Bone marrow (tissue), 2 donors: Measurements from ENCODE around the gene OXT.
"Not testable (repeated sequence)": the region's sequence is repeated elsewhere in the genome, so short reads cannot be mapped to it uniquely, and the experiment has no call there.

Source experiments
- DNase-seq, 2 donors: peaks; one replicate each; lab custom pipeline; 2025; lab: John Stamatoyannopoulos, UW

Gene OXT

DNA sequence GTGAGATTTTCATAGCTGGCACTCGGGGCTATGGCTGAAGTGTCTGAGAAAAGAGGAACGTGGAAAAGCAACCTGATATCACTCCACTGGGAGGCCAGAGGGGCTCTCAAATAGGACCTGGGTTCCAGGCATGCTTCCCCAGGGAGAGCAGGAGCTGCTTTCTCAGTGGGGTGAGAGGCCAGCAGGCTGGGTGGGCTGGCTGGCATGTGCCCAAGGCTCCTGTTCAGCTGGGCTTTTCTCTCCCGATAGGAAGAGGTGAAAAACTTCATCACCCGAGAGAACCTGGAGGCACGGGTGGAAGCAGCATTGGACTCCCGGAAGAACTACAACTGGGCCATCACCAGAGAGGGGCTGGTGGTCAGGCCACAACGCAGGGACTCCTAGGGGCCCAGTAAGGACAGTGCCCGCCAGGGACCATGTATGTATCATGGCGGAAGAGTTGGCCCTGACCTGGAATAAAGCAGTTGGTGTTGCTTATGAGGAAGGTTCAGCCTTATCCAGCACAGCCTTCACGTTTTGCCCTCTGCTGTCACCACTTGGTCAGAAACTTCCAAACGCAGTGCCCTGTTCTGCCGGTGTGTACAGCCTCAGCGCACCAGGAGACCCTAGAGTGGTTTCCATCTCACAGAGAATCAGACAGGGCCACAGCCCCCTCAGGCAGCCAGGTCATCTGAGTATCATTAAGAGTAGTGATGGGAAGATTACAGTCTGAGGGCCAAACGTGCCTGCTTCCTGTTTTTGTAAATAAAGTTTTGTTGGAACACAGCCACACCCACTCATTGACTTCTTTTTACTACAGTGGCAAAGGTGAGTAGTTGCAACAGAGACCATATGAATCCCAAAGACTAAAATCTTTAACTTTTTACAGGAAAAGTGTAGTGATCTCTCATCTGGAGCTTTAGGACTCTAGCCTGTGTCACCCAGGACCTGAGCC, 23.7 kb upstream of the OXT start:
- no peak for DNase-seq

DNA sequence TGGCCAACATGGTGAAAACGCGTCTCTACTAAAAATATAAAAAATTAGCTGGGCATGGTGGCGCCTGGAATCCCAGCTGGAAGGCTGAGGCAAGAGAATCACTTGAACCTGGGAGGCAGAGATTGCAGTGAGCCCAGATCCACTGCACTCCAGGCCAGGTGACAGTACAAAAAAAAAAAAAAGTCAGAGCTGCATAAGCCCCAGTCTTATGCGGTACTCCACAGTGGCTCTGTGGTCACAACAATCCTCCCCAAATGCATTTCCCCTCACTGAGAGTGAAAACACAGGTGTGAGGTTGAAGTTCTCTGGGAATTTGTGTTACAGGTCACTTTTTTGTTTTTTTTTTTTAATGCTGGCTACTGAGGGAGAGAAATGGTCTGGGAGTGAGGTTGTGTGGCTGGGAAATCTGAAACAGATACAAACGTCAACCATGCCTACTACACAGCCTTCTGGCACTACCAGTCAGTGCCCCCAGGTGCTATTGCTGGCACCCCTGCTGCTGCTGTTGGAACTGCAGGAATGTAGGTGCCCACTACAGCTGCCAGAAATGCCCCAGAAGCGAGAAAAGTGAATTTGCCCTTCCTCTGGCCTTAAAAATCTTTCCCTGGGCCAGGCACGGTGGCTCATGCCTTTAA, 19.9 kb upstream of the OXT start:
- no peak for DNase-seq

DNA sequence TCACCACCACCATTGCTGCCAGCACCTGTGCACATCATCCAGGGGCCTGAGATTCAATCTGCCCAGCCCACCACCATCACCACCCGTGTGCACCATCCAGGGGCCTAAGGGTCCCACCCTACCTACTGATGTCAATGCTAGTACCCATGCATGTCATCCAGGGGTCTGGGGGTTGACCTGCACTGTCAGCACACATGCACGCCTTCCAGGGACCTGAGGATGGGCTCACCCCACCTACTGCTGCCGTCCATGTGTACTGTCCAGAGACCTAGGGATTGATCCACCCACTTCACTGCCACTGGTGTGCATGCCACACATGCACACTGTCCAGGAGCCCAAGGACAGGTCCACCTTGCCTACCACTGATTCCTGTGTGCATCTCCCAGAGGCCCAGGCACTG, 11.9 kb upstream of the OXT start:
- no peak for DNase-seq

GRCh38 chr20:3064119-3064518, 7.3 kb upstream of the OXT start:
- not testable (repeated sequence) for DNase-seq

GRCh38 chr20:3067139-3068014, 4.0 kb upstream of the OXT start:
- no peak for DNase-seq

- no peak for DNase-seq
Measured at GRCh38 chr20:3068075-3068474, 3.3 kb upstream of the OXT start.

GRCh38 chr20:3068986-3069900, 2.2 kb upstream of the OXT start:
- DNase-seq = no peak

DNA sequence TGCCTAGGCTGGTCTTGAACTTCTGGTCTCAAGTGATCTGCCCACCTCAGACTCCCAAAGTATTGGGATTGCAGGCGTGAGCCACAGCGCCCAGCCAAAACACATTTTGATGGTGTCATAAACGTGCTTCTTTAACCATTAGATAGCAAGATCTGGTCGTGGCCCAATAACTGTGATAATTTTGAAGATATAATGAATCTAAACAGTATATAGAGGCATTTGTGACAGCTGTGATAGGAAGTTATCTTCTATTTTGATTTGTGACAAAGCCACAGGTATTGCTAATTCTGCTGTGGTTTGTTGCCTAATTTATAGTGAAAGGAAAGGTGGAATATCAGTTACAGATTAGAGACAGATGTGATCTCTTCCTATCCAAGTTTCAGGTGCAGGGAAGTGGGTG, 695 bp upstream of the OXT start:
- DNase-seq = no peak

GRCh38 chr20:3071266-3071609, 182 bp upstream of the OXT start:
- DNase-seq = no peak

GRCh38 chr20:3072530-3073250, 1.3 kb downstream of the OXT start:
- no peak for DNase-seq

DNA sequence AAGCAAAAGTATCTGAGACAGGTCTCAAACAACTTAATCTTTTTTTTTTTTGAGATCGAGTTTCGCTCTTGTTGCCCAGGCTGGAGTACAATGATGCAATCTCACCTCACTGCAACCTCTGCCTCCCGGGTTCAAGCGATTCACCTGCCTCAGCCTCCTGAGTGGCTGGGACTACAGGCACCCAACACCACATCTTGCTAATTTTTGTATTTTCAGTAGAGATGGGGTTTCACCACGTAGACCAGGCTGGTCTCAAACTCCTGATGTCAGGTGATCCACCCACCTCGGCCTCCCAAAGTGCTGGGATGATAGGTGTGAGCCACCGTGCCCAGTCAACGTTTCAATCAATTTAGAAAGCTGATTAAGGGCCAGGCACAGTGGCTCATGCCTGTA, 1.8 kb downstream of the OXT start:
- DNase-seq = not testable (repeated sequence)

- no peak for DNase-seq
Measured at GRCh38 chr20:3074812-3075211, 3.4 kb downstream of the OXT start.

DNA sequence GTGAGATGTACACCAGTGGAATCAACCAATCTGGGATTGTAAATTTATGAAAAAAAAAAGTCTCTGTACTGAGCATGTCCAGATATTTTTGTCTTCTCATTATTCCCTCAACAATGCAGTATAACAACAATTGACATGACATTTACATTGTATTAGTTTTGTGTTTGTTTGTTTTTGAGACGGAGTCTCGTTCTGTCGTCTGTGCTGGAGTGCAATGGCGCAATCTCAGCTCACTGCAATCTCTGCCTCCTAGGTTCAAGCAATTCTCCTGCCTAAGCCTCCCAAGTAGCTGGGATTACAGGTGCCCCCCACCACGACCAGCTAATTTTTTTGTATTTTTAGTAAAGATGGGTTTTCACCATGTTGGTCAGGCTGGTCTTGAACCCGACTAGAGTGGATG, 3.9 kb downstream of the OXT start:
- not testable (repeated sequence) for DNase-seq

- peak in 1 of 2 donors; percentile 63 for DNase-seq
Measured at GRCh38 chr20:3077618-3078134, 6.3 kb downstream of the OXT start.

GRCh38 chr20:3080939-3081388, 9.5 kb downstream of the OXT start:
- no peak for DNase-seq

DNA sequence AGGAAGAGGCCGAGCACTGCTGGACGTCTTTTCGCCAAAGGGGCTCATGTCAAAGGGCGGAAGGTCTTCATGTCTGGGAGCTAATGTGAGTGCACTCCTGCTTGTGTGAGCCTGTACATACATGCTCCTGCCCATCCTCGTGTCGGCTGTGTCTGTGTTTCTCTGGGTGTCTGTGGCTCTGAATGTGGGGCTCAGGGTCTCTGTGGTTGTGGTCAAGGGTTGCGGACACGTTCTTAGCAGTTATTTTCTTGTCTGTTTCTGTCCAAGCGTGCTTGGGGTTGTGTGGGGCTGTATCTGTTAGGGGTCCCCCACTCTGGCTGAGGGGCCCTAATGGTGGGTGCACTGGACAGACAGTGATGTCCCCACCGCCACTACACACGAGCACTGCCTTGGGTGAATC, 10.2 kb downstream of the OXT start:
- DNase-seq = no peak

DNA sequence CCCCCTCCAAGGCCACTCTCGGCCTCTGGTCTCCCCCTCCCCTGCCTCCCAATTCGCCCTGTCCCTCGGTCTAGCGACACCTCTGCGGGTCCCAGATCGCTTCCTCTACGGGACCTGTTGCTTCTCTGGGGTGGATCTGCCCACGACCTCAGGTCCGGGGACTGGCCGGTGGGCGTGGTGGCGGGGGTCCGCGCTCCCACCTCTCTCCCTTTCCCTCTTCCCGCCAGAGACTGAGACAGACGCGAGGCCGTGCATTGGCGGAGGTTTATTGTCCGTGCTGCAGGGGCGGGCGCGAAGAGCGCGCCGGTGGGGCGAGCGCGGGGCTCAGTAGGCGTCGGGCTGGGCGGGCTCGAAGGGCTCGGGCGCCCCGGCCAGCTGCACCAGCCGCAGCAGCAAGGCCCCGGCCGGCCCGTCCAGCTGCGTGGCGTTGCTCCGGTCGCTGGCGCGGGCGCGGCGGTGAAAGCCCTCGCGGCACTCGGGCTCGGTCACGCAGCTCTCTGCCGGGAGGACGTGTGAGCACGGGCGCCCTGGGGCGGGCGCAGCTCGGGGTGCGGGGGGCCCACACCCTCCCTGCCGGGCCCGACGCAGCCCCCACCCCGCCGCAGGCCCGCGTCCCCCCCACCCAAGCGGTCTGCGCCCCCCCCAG, 11.0 kb downstream of the OXT start:
- no peak for DNase-seq

GRCh38 chr20:3082955-3083952, 11.8 kb downstream of the OXT start:
- DNase-seq = no peak
